HepG2 (cell line): ENCODE data around the gene SEC24A. TPM values are rescaled to one million over a fixed set of nuclear protein-coding genes. Genes with fewer than 3 reads are reported as not detected.

Experiments
- ATAC-seq: fragments of 200-7000 bp; cut with Tn5 transposase; 3 replicates; pipeline ENCODE4 v1.9.1; 2020; ENCODE audit warnings: mild to moderate bottlenecking, moderate library complexity
- BruUV-seq: library from RNA; stranded (reverse); fragments of 400-500 nt; replicated peaks from 2 replicates; lab custom pipeline; 2021; lab: Mats Ljungman, UMichigan
- CTCF ChIA-PET: fragments of 300-600 bp; formaldehyde crosslinking; extraction: SDS; loops from one replicate; lab custom pipeline; 2021; ENCODE audit warnings: low total read pairs, inconsistent platforms, low intra/inter-chr PET ratio; lab: Yijun Ruan, JAX
- POLR2A ChIA-PET: fragments of 350-600 bp; sonication (Branson Sonifier 250); formaldehyde crosslinking; loops from one replicate; lab custom pipeline; 2020; ENCODE audit warnings: antibody characterized with exemption, inconsistent platforms; lab: Yijun Ruan, JAX
- DNase-seq: peaks from one replicate; pipeline ENCODE4 v3.0.0-alpha.2; 2015; ENCODE audit warnings: low spot score
- FAIRE-seq: peaks from 3 replicates; lab custom pipeline; 2011; peaks lifted over from hg19 to GRCh38; lab: Jason Lieb, UNC
- H2AFZ ChIP-seq: one replicate; pipeline ENCODE4 v1.6.1; 2011; ENCODE audit warnings: low read length, inconsistent platforms
- H3K27ac ChIP-seq: fragments of 300-600 bp; 3 replicates; pipeline ENCODE4 v1.8.0; 2011; ENCODE audit warnings: mixed run types, mild to moderate bottlenecking, mixed read lengths, low read length, inconsistent platforms; ENCODE audit not compliant: insufficient read depth; ENCODE audit errors: extremely low read length
- H3K27me3 ChIP-seq, 2 experiments: fragments of 200-600 bp in 1 of 2; 2 replicates in 1 of 2; 3 replicates in 1 of 2; pipeline versions ENCODE4 v1.6.0 to v1.8.0; 2011; ENCODE audit warnings: low read length in 2 of 2, mild to moderate bottlenecking in 2 of 2, moderate library complexity in 2 of 2, inconsistent platforms in 1 of 2; ENCODE audit not compliant: insufficient read depth in 2 of 2, control insufficient read depth in 1 of 2
- H3K36me3 ChIP-seq, 2 experiments: fragments of 200-600 bp in 1 of 2; replicated peaks in 1 of 2; 2 replicates in 1 of 2; 3 replicates in 1 of 2; pipeline versions ENCODE4 v1.5.1 to v1.8.0; 2011; ENCODE audit warnings: low read length in 2 of 2, inconsistent platforms in 1 of 2; ENCODE audit not compliant: insufficient read depth in 2 of 2, control insufficient read depth in 1 of 2
- H3K4me1 ChIP-seq: 2 replicates; pipeline ENCODE4 v1.5.1; 2012; ENCODE audit warnings: low read length, inconsistent platforms; ENCODE audit not compliant: insufficient read depth
- H3K4me2 ChIP-seq: 2 replicates; pipeline ENCODE4 v1.6.0; 2011; ENCODE audit warnings: low read depth, low read length, inconsistent platforms
- H3K4me3 ChIP-seq, 3 experiments: fragments of 200-600 bp in 1 of 3; sonication (generic), shearing (Covaris generic) in 1 of 3; replicated peaks in 1 of 3; 2 replicates each; pipeline ENCODE4 v1.5.1; 2011 to 2016; ENCODE audit warnings: low read length in 3 of 3, inconsistent platforms in 2 of 3, low read depth in 2 of 3, mild to moderate bottlenecking in 2 of 3, control low read depth in 1 of 3, mixed read lengths in 1 of 3; ENCODE audit not compliant: insufficient read depth in 1 of 3
- H3K79me2 ChIP-seq: one replicate; pipeline ENCODE4 v1.6.1; 2011; ENCODE audit warnings: low read length, inconsistent platforms; ENCODE audit not compliant: insufficient read depth
- H3K9ac ChIP-seq: 2 replicates; pipeline ENCODE4 v1.6.0; 2011; ENCODE audit warnings: mild to moderate bottlenecking, low read depth, low read length, inconsistent platforms; ENCODE audit not compliant: insufficient read depth
- H3K9me3 ChIP-seq: 2 replicates; pipeline ENCODE4 v1.5.1; 2012; ENCODE audit warnings: mild to moderate bottlenecking, low read length
- H4K20me1 ChIP-seq: 2 replicates; pipeline ENCODE4 v1.6.0; 2011; ENCODE audit warnings: inconsistent platforms, mild to moderate bottlenecking, low read length, moderate library complexity; ENCODE audit not compliant: insufficient read depth
- ARNT2 ChIP-seq: sonication (generic); formaldehyde crosslinking; IDR thresholded peaks from 2 replicates; pipeline ENCODE4 v1.8.0; 2022; ENCODE audit warnings: mild to moderate bottlenecking, low read depth, missing genetic modification reagents, moderate library complexity
- CBX5 ChIP-seq: sonication (generic); formaldehyde crosslinking; IDR thresholded peaks from 2 replicates; pipeline ENCODE4 v1.4.0; 2020; ENCODE audit warnings: missing genetic modification reagents, borderline replicate concordance
- CREM ChIP-seq, 2 experiments: sonication (generic) in 1 of 2; formaldehyde crosslinking in 1 of 2; IDR thresholded peaks; 2 replicates each; pipeline versions ENCODE4 v1.4.0 to v1.6.1; 2016 to 2020; ENCODE audit warnings: antibody characterized with exemption in 1 of 2, mild to moderate bottlenecking in 1 of 2, missing genetic modification reagents in 1 of 2
- HNF1A ChIP-seq, 2 experiments: sonication (generic) in 1 of 2; formaldehyde crosslinking in 1 of 2; IDR thresholded peaks; 2 replicates each; pipeline versions ENCODE4 v1.4.0 to v1.6.1; 2016 to 2020; ENCODE audit warnings: borderline replicate concordance in 1 of 2, low read depth in 1 of 2, mild to moderate bottlenecking in 1 of 2, missing genetic modification reagents in 1 of 2
- IKZF1 ChIP-seq: fragments of 450-650 bp; IDR thresholded peaks from 2 replicates; pipeline ENCODE4 v1.7.1; 2016
- ZFYVE20 ChIP-seq: sonication (generic); formaldehyde crosslinking; IDR thresholded peaks from 2 replicates; pipeline ENCODE4 v1.8.0; 2023; ENCODE audit warnings: low read depth, mild to moderate bottlenecking, moderate library complexity, missing genetic modification reagents, borderline replicate concordance
- ZNF432 ChIP-seq: sonication (generic); formaldehyde crosslinking; IDR thresholded peaks from 2 replicates; pipeline ENCODE4 v1.5.0; 2020; ENCODE audit warnings: missing genetic modification reagents, mild to moderate bottlenecking, borderline replicate concordance
- ZNF607 ChIP-seq: sonication (generic); formaldehyde crosslinking; IDR thresholded peaks from 2 replicates; pipeline ENCODE4 v1.5.1; 2020; ENCODE audit warnings: missing genetic modification reagents, mild to moderate bottlenecking, borderline replicate concordance
- in situ Hi-C: cut with HindIII; loops from 2 replicates; pipeline ENCODE4 v1.10.0; 2017; ENCODE audit warnings: low pct_unique_long_range_greater_than_20kb; ENCODE audit not compliant: extremely low pct_ligation_motif_present
- intact Hi-C: fragments of 100-400 bp; cut with micrococcal nuclease; formaldehyde crosslinking; loops from one replicate; pipeline ENCODE4 v1.10.0; 2022; ENCODE audit not compliant: unreplicated experiment
- polyA plus RNA-seq, 8 experiments: library from polyadenylated mRNA; depleted of rRNA in 3 of 8; stranded (reverse) in 7 of 8; unstranded in 1 of 8; fragments of >200 nt; fragmentation: Illumina TruSeq in 4 of 8; extraction: Trizol in 4 of 8; gene quantifications; 2 replicates each; pipeline versions ENCODE4 v1.2.1 to v1.2.3, GENCODE V29; 2011 to 2016; ENCODE audit warnings: low read depth in 4 of 8, missing spikeins in 1 of 8, mixed read lengths in 1 of 8; ENCODE audit not compliant: insufficient read depth in 1 of 8
- total RNA-seq, 5 experiments: library from RNA; depleted of rRNA; stranded (reverse); fragments of >200 nt; fragmentation: Illumina TruSeq; extraction: Trizol; gene quantifications; 2 replicates each; pipeline ENCODE4 v1.2.3, GENCODE V29; 2016; ENCODE audit warnings: low read depth in 1 of 5

SEC24A gene
- total and polyA plus RNA-seq, 2 of the 13 experiments (the other 11 are each of a cell fraction or from before 2014, with no cell fraction given) = 30.5 to 56.8 TPM

- TF ChIP-seq HNF1A (IDR thresholded peaks at IDR 0.05; ENCODE audit: low read depth) (peak; percentile 37; the same call in 1 of the 2 replicates), HNF1A (CRISPR knock-in tag; IDR thresholded peaks at IDR 0.05; ENCODE audit: borderline replicate concordance) (no peak), CBX5 (CRISPR knock-in tag) (no peak), IKZF1 (no peak), ZNF432 (CRISPR knock-in tag) (no peak), CREM (IDR thresholded peaks at IDR 0.05) (no peak), CREM (CRISPR knock-in tag; IDR thresholded peaks at IDR 0.05) (no peak), ZNF607 (CRISPR knock-in tag) (no peak)
Observed at GRCh38 chr5:134609232-134609851, 39.2 kb upstream of the SEC24A start (continued).

- no peak overlapping the region for H3K4me3 ChIP-seq
- DNase-seq = no peak
- in situ Hi-C loops (no loop called here), intact Hi-C loops (no loop called here)
- no peak overlapping the region for H3K4me2 ChIP-seq
- H3K9me3 ChIP-seq = no peaks in the 10 kb centered on the region
- no peak overlapping the region for H3K9ac ChIP-seq
- no peak for ATAC-seq
- peaks cover 12% of the 10 kb centered on the region; the same call in 1 of the 2 replicates for H3K4me1 ChIP-seq
- H4K20me1 ChIP-seq = no peaks in the 10 kb centered on the region
- CTCF ChIA-PET = no interaction called here
- H3K36me3 ChIP-seq = peaks cover 11 to 64% of the 10 kb centered on the region in 2 experiments
- no peak for FAIRE-seq
- no TSS peak for BruUV-seq
- POLR2A ChIA-PET = interaction anchor here (1.6 kb wide), 1 partner anchor 24 kb away, joined by 3 read pairs; no protein-coding TSS in a partner anchor
- H3K27ac ChIP-seq = no peak overlapping the region
- H3K27me3 ChIP-seq = no peaks in the 10 kb centered on the region
- TF ChIP-seq ZFYVE20 (CRISPR knock-in tag) = no peak
- TF ChIP-seq ARNT2 (CRISPR knock-in tag) = no peak
- no peaks in the 10 kb centered on the region for H3K79me2 ChIP-seq
- no peak overlapping the region for H2AFZ ChIP-seq
Observed at GRCh38 chr5:134610725-134611124, 37.9 kb upstream of the SEC24A start.
